ENCODE measurements around the gene KRT6B. TPM values are rescaled to one million over a fixed set of nuclear protein-coding genes. Genes with fewer than 3 reads are reported as not detected.

Gene KRT6B
- total and polyA plus RNA-seq, 2 of the 8 experiments (the other 6 are each of a cell fraction or from before 2014, with no cell fraction given): not detected

- no peak for TF ChIP-seq SP1 (IDR thresholded peaks at IDR 0.05; ENCODE audit: low read depth, low read length)
- no peak for TF ChIP-seq CHD7 (IDR thresholded peaks at IDR 0.05; ENCODE audit: insufficient replicate concordance, low read length)
- TF ChIP-seq JUN (IDR thresholded peaks at IDR 0.05; ENCODE audit: low read depth, low read length): no peak
- no peak for TF ChIP-seq CTCF (IDR thresholded peaks at IDR 0.05; ENCODE audit: control extremely low read depth in 1 of 3, insufficient read depth in 1 of 3, low read depth in 1 of 3, low read length in 3 of 3)
- TF ChIP-seq EZH2 (IDR thresholded peaks at IDR 0.05; ENCODE audit: low read depth, low read length, severe bottlenecking): no peak
- TF ChIP-seq BACH1 (IDR thresholded peaks at IDR 0.05; ENCODE audit: low read length): no peak
- no peak for TF ChIP-seq RNF2 (IDR thresholded peaks at IDR 0.05; ENCODE audit: borderline replicate concordance, low read depth, low read length, missing control alignments, poor library complexity, severe bottlenecking)
Measured at GRCh38 chr12:52446367-52447045, 5.4 kb downstream of the KRT6B start (continued).
